Aorta (tissue), 5 donors: ENCODE measurements around the gene KCTD15. TPM values are rescaled to one million over a fixed set of nuclear protein-coding genes. Genes with fewer than 3 reads are reported as not detected.

Source experiments
- ATAC-seq: fragments of 200-7000 bp; cut with Tn5 transposase; one replicate; pipeline ENCODE4 v1.9.1; 2022; ENCODE audit warnings: moderate library complexity; ENCODE audit not compliant: low FRiP score
- DNase-seq, 2 donors: peaks; one replicate each; pipeline ENCODE4 v3.0.0-alpha.2; 2020
- H3K27ac ChIP-seq, 2 donors: one replicate each; pipeline ENCODE4 v1.5.1; 2013; ENCODE audit warnings: low read length in 2 of 2, mild to moderate bottlenecking in 2 of 2, moderate library complexity in 2 of 2, control low read depth in 1 of 2, inconsistent platforms in 1 of 2, low read depth in 1 of 2
- H3K27me3 ChIP-seq, 2 donors: one replicate each; pipeline ENCODE4 v1.6.1; 2013; ENCODE audit warnings: control low read depth in 1 of 2, low read length in 1 of 2, mild to moderate bottlenecking in 1 of 2, moderate library complexity in 1 of 2; ENCODE audit not compliant: insufficient read depth in 2 of 2, control insufficient read depth in 1 of 2
- H3K36me3 ChIP-seq, 2 donors: one replicate each; pipeline ENCODE4 v1.6.1; 2013; ENCODE audit warnings: control low read depth in 1 of 2, low read length in 1 of 2, mild to moderate bottlenecking in 1 of 2; ENCODE audit not compliant: insufficient read depth in 2 of 2, control insufficient read depth in 1 of 2
- H3K4me1 ChIP-seq, 2 donors: one replicate each; pipeline ENCODE4 v1.6.1; 2013; ENCODE audit warnings: low read length in 2 of 2, control low read depth in 1 of 2, mild to moderate bottlenecking in 1 of 2, moderate library complexity in 1 of 2; ENCODE audit not compliant: insufficient read depth in 2 of 2, control insufficient read depth in 1 of 2
- H3K4me3 ChIP-seq, 2 donors: one replicate each; pipeline ENCODE4 v1.5.1; 2013; ENCODE audit warnings: low read length in 2 of 2, control low read depth in 1 of 2, mild to moderate bottlenecking in 1 of 2
- H3K9me3 ChIP-seq: one replicate; pipeline ENCODE4 v1.6.1; 2013; ENCODE audit warnings: mild to moderate bottlenecking, low read length; ENCODE audit not compliant: control insufficient read depth
- WGBS, 2 donors: extraction: QIAGEN DNeasy Blood & Tissue Kit; methylation state at CpG; one replicate each; pipeline ENCODE4 v1.1.7; 2013; 5-methylcytosine and 5-hydroxymethylcytosine counted together
- intact Hi-C, 2 donors: fragments of 100-400 bp; cut with DNase I; formaldehyde crosslinking; loops; one replicate each; pipeline versions ENCODE4 v1.14.2 to v1.15.0; 2022
- polyA plus RNA-seq, 2 donors: library from polyadenylated mRNA; stranded (reverse); fragments of 200-250 nt; gene quantifications; one replicate each; pipeline ENCODE4 v1.2.3, GENCODE V29; 2013
- total RNA-seq, 2 donors: library from RNA; stranded (reverse); fragmentation: NEBNext Ultra II Directional; extraction: Animal tissue kit (Norgen Biotek cat#: 25700); gene quantifications; one replicate each; pipeline ENCODE4 v1.2.1, GENCODE V29; 2021
- donor health status: healthy with polysubstance abuse.
- donor health status: Bipolar disorder and iron deficiency.
- donor health status: DM: no; HTN: no; CAD: no.
- donor health status: DM: no; HTN: no; CAD: no.
- donor health status: DM: yes; HTN: yes; CAD: no.

Gene KCTD15
- total and polyA plus RNA-seq, 4 donors = 12.0 to 63.3 (median 42.5) TPM

DNA sequence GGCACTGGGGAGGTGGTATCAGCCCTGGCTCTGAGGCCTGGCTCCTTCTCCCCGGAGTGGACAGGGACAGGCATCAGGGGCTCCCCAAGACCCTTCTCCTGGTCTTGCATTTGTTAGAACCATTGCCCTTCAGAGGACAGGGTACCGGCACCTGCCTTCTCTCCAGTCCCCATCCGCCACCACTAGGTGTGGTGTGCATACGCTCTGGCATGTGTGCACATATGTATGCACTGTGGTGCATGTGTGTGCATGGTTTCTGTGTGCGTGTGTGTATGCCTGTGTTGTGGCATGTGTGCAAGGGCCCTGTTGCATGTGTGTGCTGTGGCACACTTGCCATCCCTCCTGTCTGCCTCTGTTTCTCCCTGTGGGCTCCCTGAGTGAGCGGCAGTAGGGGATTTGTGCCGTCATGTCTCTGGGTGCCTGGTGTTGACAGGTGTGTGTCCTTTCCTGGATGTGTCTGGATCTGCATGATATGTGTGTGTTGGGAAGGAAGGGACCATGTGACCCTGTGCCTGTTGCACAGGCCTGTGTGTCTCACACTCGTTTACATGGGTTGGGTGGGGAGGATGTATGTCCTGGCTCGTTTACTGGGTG, 9.3 kb downstream of the KCTD15 start:
- DNase-seq = no peak
- intact Hi-C loops = no loop called here
- 89 to 91% methylated on average over 9 of the region's 9 CpGs for WGBS, 2 donors
- no peak overlapping the region for H3K27ac ChIP-seq
- H3K4me3 ChIP-seq = no peak overlapping the region
- no peaks in the 10 kb centered on the region for H3K4me1 ChIP-seq
- H3K27me3 ChIP-seq = no peaks in the 10 kb centered on the region
- ATAC-seq = no peak
- no peaks in the 10 kb centered on the region for H3K36me3 ChIP-seq
- no peaks in the 10 kb centered on the region for H3K9me3 ChIP-seq

DNA sequence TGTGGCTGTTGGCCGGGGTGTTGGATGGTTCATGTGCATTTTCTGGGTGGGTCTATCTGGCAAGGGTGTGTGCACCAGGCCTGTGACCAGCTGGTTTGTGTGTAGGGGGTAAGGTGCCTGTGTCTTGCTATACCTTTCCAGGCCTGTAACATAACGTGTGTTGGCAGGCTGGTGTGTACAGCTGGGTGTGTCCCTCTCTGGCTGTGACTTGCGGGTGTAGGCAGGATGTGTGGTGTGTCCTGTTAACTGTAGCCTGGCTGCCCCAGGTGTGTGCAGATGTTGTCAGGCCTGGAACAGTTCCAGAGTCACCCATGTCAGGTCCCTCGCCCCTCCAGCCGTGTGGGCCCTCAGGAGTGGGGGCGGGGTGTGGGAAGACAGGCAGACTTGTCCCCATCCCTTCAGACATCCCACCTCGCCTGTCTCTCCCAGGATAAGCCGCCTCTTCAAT, 9.8 kb downstream of the KCTD15 start:
- H3K27me3 ChIP-seq = no peaks in the 10 kb centered on the region
- no peaks in the 10 kb centered on the region for H3K9me3 ChIP-seq
- no peaks in the 10 kb centered on the region for H3K4me1 ChIP-seq
- DNase-seq (no peak), ATAC-seq (no peak)
- intact Hi-C loops = no loop called here
- no peak overlapping the region for H3K27ac ChIP-seq
- no peaks in the 10 kb centered on the region for H3K36me3 ChIP-seq
- 85% methylated on average over 8 of the region's 8 CpGs for WGBS, 2 donors
- no peak overlapping the region for H3K4me3 ChIP-seq

DNA sequence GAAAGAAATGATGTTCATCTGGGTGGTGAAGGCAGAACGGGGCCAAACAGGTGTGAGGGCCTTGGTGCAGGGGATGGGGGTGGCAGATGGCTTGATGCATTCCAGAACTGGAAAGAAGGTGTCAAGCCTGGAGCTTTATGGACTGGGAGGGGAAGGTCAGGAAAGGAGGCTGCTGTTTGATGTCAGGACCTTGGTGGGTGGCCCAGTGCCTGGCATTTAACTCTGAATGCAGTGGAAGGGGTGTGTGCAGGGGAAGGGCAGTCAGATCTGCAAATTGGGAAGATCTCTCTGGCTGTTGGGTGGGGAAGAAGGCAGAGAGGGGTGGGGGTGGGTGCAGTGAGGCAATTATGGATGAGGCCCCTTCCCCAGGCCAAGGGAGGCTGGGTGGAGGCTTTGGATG, 11.7 kb downstream of the KCTD15 start:
- 81 to 82% methylated on average over 1 of the region's 1 CpG for WGBS, 2 donors
- DNase-seq = no peak
- intact Hi-C loops = no loop called here
- Histone ChIP-seq H3K9me3 (no peaks in the 10 kb centered on the region), H3K4me1 (no peaks in the 10 kb centered on the region), H3K4me3 (no peak overlapping the region), H3K27ac (no peak overlapping the region), H3K27me3 (no peaks in the 10 kb centered on the region), H3K36me3 (no peaks in the 10 kb centered on the region)
- ATAC-seq = no peak

DNA sequence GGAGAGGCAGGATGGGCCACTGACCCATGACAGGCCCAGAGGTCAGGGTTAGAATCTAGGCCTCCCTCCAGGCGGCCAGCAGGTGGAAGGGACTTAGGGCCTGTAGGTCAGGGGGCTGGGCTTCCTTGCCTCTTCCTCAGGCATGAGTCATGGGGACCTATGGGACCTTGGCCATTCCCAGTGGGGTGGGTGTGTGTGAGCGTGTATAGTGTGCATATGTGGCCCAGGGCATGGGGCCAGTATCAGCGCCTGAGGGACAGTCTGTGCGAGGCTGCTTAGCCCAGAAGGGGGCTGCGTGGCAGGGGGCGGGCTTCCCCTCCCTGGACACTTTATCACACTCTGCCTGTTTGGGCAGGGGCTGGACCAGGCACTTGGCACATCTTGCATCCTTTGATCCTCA, 13.3 kb downstream of the KCTD15 start:
- Histone ChIP-seq H3K27me3 (no peaks in the 10 kb centered on the region), H3K9me3 (no peaks in the 10 kb centered on the region), H3K4me3 (no peak overlapping the region), H3K27ac (no peak overlapping the region), H3K36me3 (no peaks in the 10 kb centered on the region), H3K4me1 (no peaks in the 10 kb centered on the region)
- DNase-seq = peak in 1 of 2 donors; percentile 68
- WGBS, 2 donors = 82 to 85% methylated on average over 6 of the region's 6 CpGs
- intact Hi-C loops = loop anchor here in 1 of 2 donors (10.0 kb wide), 1 partner anchor 695 kb away; no protein-coding TSS in a partner anchor
- no peak for ATAC-seq

DNA sequence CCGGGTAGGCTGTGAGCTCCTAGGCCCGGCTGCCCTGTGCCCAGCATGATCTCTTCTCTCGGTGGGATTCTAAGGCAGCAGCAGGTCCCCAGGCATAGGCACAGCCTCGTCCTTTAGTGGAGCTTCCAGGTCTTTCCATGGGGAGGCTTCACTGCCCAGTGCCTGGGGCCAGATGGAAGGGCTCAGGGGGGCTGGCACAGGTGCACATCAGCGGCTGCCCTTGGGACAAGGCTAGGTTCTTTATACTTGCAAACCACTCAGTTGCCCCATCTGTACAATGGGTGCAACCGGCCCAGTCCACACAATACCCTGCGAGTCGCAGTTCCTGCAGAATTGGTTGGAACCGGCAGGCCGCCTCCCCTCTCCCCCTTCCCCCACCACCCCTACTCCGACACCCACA, 14.2 kb downstream of the KCTD15 start:
- Histone ChIP-seq H3K4me1 (no peaks in the 10 kb centered on the region), H3K9me3 (no peaks in the 10 kb centered on the region), H3K4me3 (no peak overlapping the region), H3K36me3 (no peaks in the 10 kb centered on the region), H3K27me3 (no peaks in the 10 kb centered on the region), H3K27ac (no peak overlapping the region)
- ATAC-seq (no peak), DNase-seq (no peak)
- intact Hi-C loops = loop anchor here in 1 of 2 donors (10.0 kb wide), 1 partner anchor 694 kb away; no protein-coding TSS in a partner anchor
- 94 to 96% methylated on average over 11 of the region's 11 CpGs for WGBS, 2 donors

DNA sequence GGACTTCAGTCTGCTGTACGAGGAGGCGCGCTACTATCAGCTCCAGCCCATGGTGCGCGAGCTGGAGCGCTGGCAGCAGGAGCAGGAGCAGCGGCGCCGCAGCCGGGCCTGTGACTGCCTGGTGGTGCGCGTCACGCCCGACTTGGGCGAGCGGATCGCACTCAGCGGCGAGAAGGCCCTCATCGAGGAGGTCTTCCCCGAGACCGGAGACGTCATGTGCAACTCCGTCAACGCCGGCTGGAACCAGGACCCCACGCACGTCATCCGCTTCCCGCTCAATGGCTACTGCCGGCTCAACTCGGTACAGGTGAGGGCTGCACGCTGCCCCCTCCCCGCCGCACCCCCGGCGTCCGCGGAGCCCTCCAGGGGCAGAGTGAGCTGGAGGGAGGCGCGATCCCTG, 14.6 kb downstream of the KCTD15 start:
- H3K4me1 ChIP-seq = no peaks in the 10 kb centered on the region
- ATAC-seq = no peak
- 95% methylated on average over 41 of the region's 41 CpGs for whole genome bisulfite sequencing, 2 donors
- no peak overlapping the region for H3K27ac ChIP-seq
- H3K4me3 ChIP-seq = no peak overlapping the region
- H3K27me3 ChIP-seq = no peaks in the 10 kb centered on the region
- peak in 1 of 2 donors; percentile 72 for DNase-seq
- intact Hi-C loops = loop anchor here in 1 of 2 donors (10.0 kb wide), 1 partner anchor 694 kb away; no protein-coding TSS in a partner anchor
- H3K9me3 ChIP-seq = no peaks in the 10 kb centered on the region
- H3K36me3 ChIP-seq = no peaks in the 10 kb centered on the region

DNA sequence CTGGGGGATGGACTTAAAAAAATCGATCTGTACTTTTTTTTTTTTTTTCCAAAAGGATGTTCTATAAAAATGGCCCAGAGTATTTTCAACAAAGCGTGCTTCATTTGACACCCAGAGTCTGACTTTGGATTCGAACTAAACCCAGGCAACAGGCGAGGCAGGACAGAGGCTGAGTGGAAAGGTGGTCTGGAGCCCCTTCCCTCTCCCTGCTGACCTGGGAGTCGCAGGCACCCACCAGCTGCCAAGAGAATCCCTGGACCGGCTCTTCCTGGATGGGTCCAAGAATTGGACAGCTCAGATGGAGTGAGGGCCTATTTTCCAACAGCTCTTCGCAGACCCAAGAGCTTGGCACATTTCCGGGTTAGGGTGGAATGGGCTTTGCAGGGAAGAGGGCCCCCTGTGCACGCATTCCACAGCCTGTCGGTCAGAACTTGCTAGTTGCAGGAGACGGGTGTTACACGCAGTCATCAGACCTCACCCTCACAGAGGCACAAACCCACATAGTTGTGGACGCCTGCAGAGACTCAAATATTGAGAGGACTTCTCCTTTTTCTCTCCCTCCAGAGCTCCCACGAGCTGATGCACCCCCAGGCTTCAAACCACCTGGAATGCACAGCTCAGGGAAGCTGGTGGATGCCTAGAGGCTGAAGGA, 15.2 kb downstream of the KCTD15 start:
- DNase-seq (peak in 1 of 2 donors; percentile 25), ATAC-seq (no peak)
- H3K27ac ChIP-seq = no peak overlapping the region
- no peaks in the 10 kb centered on the region for H3K27me3 ChIP-seq
- H3K36me3 ChIP-seq = no peaks in the 10 kb centered on the region
- 74 to 83% methylated on average over 14 of the region's 14 CpGs for WGBS, 2 donors
- H3K9me3 ChIP-seq = no peaks in the 10 kb centered on the region
- H3K4me1 ChIP-seq = no peaks in the 10 kb centered on the region
- H3K4me3 ChIP-seq = no peak overlapping the region
- intact Hi-C loops = loop anchor here in 1 of 2 donors (10.0 kb wide), 1 partner anchor 693 kb away; no protein-coding TSS in a partner anchor

DNA sequence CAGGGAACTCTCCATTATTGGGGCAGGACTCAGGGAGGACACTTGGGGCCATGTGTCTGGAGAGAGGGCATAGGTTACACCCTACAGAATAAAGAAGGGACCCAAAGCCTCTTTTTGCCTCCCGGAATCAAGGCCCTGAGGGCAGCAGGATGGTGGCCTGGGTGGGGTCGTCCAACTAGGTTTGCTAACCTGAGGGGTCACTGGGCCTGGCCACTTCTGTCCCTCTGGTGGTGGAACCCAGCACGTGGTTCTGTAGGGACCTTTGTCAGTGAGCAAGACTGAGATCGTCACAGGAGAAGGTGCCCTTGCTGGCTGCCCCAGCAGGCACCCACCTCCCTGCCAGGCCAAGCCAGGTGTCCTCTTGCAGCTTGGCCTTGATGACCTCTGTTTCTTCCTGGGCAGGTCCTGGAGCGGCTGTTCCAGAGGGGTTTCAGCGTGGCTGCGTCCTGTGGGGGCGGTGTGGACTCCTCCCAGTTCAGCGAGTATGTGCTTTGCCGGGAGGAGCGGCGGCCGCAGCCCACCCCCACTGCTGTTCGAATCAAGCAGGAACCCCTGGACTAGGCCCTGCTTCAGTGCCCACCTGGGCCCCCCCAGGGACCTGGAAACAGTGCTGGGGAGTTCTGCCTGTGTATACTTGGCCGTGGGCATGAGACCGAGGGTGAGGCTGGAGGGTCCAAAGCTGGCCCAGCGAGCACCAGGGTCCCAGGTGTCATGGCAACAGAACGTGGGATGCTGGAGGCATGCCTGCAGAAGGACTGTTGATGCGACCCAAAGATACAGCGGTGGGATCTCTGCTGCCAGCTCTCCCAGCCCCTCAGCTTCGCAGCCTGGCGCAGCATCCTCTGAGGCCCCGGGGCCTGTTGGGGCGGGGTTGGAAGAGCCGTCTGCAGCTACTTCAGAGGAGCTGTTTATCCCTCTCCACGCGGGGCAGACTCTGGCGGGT, 16.0 kb downstream of the KCTD15 start:
- no peak for ATAC-seq
- H3K27ac ChIP-seq = no peak overlapping the region
- no peaks in the 10 kb centered on the region for H3K9me3 ChIP-seq
- H3K36me3 ChIP-seq = no peaks in the 10 kb centered on the region
- no peaks in the 10 kb centered on the region for H3K4me1 ChIP-seq
- WGBS, 2 donors = 85 to 88% methylated on average over 28 of the region's 28 CpGs
- H3K4me3 ChIP-seq = no peak overlapping the region
- DNase-seq = peak in 1 of 2 donors; percentile 70
- H3K27me3 ChIP-seq = no peaks in the 10 kb centered on the region
- intact Hi-C loops = loop anchor here in 1 of 2 donors (10.0 kb wide), 1 partner anchor 692 kb away; no protein-coding TSS in a partner anchor
